Stimulated activated memory B cell treated with anti-CD40 and anti-IgM and Interleukin-4, amounts not matched to agents 10 μg/mL and 1 μg/mL and 100 μg/mL, for 72 hours (primary cell): Measurements from ENCODE around the gene CAST.

Experiments
- ATAC-seq: fragments of 150-1000 bp; cut with Tn5 transposase; 2 replicates; pipeline ENCODE4 v1.10.0; 2021
- H3K27ac Mint-ChIP-seq: one replicate; pipeline ENCODE4 v1.8.0; 2022; ENCODE audit warnings: mild to moderate bottlenecking, mixed read lengths
- H3K27me3 Mint-ChIP-seq: one replicate; pipeline ENCODE4 v1.8.0; 2022; ENCODE audit warnings: mixed read lengths
- H3K36me3 Mint-ChIP-seq: one replicate; pipeline ENCODE4 v1.8.0; 2022; ENCODE audit warnings: mixed read lengths
- H3K4me1 Mint-ChIP-seq: one replicate; pipeline ENCODE4 v1.8.0; 2022; ENCODE audit warnings: mixed read lengths
- H3K4me3 Mint-ChIP-seq: one replicate; pipeline ENCODE4 v1.8.0; 2022; ENCODE audit warnings: mild to moderate bottlenecking, moderate library complexity, mixed read lengths
- H3K9me3 Mint-ChIP-seq: one replicate; pipeline ENCODE4 v1.8.0; 2022; ENCODE audit warnings: mixed read lengths

CAST gene

DNA sequence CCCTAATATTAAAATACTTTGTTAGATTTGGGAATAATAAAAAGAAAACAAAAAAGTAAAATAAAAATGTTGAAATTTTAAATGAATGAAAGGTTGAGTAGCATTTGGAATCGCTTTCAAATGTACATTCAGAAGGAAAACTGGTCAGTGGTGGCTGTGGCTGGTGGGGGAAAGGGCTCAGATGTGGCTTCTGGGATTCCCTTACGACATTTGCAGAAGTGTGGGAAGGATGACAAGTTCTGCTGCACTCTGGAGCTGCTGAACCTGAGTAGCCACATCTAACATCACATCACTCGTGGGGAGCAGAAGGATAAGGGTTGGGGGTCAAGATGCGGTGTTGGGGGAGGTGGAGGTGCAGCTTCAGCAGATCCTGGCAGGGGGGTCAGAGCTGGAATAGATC lies 25.6 kb upstream of the CAST start:
- no peaks in the 10 kb centered on the region for H3K36me3 Mint-ChIP-seq
- no peak for ATAC-seq
- no peak overlapping the region for H3K27ac Mint-ChIP-seq
- peaks cover 24% of the 10 kb centered on the region for H3K27me3 Mint-ChIP-seq
- no peak overlapping the region for H3K4me3 Mint-ChIP-seq
- no peaks in the 10 kb centered on the region for H3K4me1 Mint-ChIP-seq
- no peaks in the 10 kb centered on the region for H3K9me3 Mint-ChIP-seq

DNA sequence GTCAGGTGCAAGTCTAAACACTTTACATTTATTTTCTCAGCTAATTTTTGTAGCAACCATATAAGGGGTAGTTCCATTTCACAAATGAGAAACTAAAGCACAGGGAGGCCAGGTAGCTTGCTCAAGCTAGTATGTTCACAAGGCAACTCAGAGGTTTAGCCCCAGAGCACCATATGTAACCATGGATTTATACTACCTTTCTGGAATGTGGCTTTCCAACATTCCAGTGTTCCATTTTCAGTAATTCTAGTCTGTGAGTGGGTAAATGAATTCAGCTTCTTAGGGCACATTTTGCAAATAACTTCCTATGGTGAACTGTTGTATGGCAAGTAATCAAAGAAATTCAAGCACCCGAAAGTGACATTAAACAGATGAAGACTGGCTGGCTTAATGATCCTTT lies 25.0 kb upstream of the CAST start:
- ATAC-seq: no peak
- no peak overlapping the region for H3K4me3 Mint-ChIP-seq
- no peaks in the 10 kb centered on the region for H3K36me3 Mint-ChIP-seq
- H3K27me3 Mint-ChIP-seq: peaks cover 25% of the 10 kb centered on the region
- H3K9me3 Mint-ChIP-seq: no peaks in the 10 kb centered on the region
- no peak overlapping the region for H3K27ac Mint-ChIP-seq
- H3K4me1 Mint-ChIP-seq: no peaks in the 10 kb centered on the region

DNA sequence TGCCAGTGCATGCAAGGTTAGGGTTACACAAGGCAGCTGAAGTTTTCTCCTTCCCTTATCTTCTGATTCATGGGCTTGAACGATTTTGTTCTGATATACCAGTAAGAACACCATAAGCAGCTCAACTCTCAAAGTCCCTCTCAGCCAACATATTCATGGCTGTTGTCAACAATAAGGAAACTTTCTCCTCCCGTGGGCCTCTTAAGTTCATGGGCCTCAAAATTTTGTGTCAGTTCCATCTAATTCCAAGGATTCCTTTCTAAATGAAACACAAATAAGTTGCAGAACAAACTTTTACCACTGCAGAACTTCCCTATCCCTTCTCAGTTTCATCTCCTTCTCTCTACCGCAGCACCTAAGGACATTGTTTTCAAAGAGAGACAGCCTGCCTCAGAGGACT lies 23.6 kb upstream of the CAST start:
- Mint-ChIP-seq H3K27me3 (peaks cover 23% of the 10 kb centered on the region), H3K4me3 (no peak overlapping the region), H3K27ac (no peak overlapping the region), H3K4me1 (no peaks in the 10 kb centered on the region), H3K36me3 (no peaks in the 10 kb centered on the region), H3K9me3 (no peaks in the 10 kb centered on the region)
- no peak for ATAC-seq

DNA sequence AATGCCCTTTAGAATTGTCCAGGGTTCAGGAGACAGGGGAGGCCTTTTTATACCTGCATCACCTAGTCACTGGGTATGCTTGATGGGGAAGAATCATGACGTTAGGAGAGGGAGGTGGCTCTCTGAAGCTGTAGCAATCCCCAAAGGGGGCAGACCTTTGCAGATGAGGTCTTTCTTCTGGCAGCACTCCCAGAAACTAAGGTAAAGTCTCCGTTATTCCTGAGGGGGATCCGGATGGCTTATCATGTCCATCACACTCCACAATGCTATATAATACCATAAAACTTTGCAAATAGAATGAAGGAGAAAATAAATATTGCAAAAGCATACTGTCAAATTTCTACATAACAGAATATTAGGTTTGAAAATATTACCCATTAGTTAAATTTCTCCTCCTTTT lies 21.5 kb upstream of the CAST start:
- H3K4me3 Mint-ChIP-seq: no peak overlapping the region
- no peaks in the 10 kb centered on the region for H3K4me1 Mint-ChIP-seq
- no peaks in the 10 kb centered on the region for H3K36me3 Mint-ChIP-seq
- ATAC-seq: no peak
- H3K27me3 Mint-ChIP-seq: peaks cover 6% of the 10 kb centered on the region
- H3K9me3 Mint-ChIP-seq: no peaks in the 10 kb centered on the region
- no peak overlapping the region for H3K27ac Mint-ChIP-seq

DNA sequence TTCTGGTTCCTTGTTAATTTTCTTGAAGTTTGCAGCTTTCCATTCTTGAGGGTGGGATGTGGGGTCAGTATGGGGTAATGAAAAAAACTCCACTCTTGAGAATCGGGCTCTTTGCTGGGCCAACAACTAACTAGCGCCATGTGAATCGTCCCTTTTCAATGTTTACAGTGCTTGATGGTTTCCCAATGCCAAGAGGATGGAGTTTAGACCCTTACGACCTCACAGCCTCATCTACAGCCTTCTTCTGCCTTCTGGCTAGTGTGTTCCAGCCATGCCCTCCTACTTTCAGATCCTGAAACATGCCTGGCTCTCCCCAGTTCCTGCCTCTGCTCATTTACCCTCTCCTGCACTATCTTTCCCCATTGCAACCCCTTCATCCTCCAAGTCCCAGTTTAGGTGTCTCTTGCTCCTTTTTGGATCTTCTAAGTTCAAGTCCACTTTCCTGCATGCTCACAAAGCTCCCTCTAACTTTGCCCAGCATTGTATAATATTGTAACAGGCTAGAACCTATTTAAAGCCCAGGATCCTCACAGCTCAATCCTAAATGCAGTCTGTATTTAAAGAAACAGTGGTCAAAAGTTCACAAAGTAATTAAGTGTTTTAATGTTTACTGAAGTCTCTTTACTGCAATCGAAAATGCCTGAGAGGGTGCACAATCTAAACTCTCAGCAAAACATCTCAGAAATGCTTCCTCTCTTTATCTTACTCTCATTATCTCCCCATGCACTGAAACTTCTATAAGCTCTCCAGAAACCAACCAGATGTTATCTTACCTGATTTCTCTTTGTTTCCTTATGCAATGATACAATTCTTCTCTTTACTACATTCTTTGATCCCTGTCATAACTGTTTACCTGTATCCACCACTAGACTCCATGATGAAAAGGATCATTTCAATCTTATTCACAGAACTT lies 20.6 kb upstream of the CAST start:
- Mint-ChIP-seq H3K9me3 (no peaks in the 10 kb centered on the region), H3K36me3 (no peaks in the 10 kb centered on the region), H3K27me3 (peaks cover 6% of the 10 kb centered on the region), H3K4me1 (no peaks in the 10 kb centered on the region), H3K27ac (no peak overlapping the region), H3K4me3 (no peak overlapping the region)
- ATAC-seq: no peak

DNA sequence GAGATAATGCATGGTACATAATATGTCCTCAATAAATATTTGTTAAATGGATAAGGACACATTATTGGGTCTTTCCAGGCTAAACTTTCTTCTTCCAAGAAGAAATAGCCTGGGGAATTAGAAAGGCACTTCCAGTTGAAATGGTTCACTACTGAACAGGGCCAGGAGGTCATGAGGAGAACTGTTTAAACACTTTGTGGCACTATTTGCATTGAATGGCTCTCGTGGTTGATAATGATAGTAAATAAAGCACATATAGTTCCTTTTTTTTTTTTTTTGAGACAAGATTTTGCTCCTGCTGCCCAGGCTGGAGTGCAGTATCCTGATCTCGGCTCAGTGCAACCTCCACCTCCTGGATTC lies 19.9 kb upstream of the CAST start:
- no peaks in the 10 kb centered on the region for H3K4me1 Mint-ChIP-seq
- no peak for ATAC-seq
- H3K4me3 Mint-ChIP-seq: no peak overlapping the region
- H3K27ac Mint-ChIP-seq: no peak overlapping the region
- H3K27me3 Mint-ChIP-seq: peaks cover 6% of the 10 kb centered on the region
- H3K9me3 Mint-ChIP-seq: no peaks in the 10 kb centered on the region
- no peaks in the 10 kb centered on the region for H3K36me3 Mint-ChIP-seq

- no peak for ATAC-seq
- Mint-ChIP-seq H3K4me1 (peaks cover 7% of the 10 kb centered on the region), H3K27ac (no peak overlapping the region), H3K4me3 (no peak overlapping the region), H3K9me3 (no peaks in the 10 kb centered on the region), H3K36me3 (no peaks in the 10 kb centered on the region), H3K27me3 (peaks cover 6% of the 10 kb centered on the region)
Observed at GRCh38 chr5:96645091-96645490, 17.1 kb upstream of the CAST start.

- Mint-ChIP-seq H3K9me3 (no peaks in the 10 kb centered on the region), H3K27ac (no peak overlapping the region), H3K4me3 (no peak overlapping the region), H3K4me1 (peaks cover 7% of the 10 kb centered on the region), H3K36me3 (no peaks in the 10 kb centered on the region), H3K27me3 (peaks cover 7% of the 10 kb centered on the region)
- peak; percentile 71 for ATAC-seq
Observed at GRCh38 chr5:96648023-96648422, 14.2 kb upstream of the CAST start.

DNA sequence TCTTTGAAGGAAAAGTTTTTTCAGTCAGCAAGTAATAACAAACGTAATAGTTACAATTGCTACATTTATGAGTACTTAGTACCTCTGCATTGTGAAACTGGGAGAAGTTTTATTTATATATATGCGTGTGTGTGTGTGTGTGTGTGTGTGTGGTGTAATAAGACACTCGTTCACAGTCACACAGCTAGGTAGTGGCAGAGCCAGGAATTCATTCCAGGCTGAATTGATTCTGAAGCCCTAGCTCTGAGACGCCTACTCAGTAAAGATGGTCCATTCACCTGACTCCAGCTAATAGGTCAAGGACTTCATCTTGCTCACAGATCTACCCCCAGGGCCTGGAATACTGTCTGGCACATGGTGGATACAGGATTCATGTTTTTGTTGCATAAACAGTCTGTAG lies 13.6 kb upstream of the CAST start:
- Mint-ChIP-seq H3K4me1 (peaks cover 7% of the 10 kb centered on the region), H3K4me3 (no peak overlapping the region), H3K27me3 (peaks cover 8% of the 10 kb centered on the region), H3K9me3 (no peaks in the 10 kb centered on the region), H3K36me3 (no peaks in the 10 kb centered on the region), H3K27ac (no peak overlapping the region)
- ATAC-seq: no peak

DNA sequence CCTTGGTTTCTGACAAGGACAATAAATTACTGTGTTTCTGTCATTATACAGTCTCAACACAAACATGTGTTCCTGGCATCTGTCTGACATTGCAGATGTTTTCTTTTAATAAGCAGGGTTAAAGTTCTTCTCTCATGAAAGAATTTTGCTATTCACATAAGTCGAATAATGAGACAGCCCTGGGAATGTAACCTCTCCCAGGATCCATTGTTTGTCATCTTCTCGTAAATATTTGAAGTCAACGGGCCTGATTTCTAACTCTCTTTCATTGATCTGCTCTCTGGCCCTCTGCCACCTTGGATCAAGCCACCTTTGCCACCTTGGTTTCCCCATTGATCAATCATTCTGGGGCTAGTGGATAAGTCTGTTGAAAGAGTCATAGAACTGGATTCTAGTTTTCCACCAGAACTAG lies 12.9 kb upstream of the CAST start:
- peaks cover 15% of the 10 kb centered on the region for H3K27me3 Mint-ChIP-seq
- no peak for ATAC-seq
- no peaks in the 10 kb centered on the region for H3K9me3 Mint-ChIP-seq
- no peak overlapping the region for H3K4me3 Mint-ChIP-seq
- H3K36me3 Mint-ChIP-seq: no peaks in the 10 kb centered on the region
- peaks cover 12% of the 10 kb centered on the region for H3K4me1 Mint-ChIP-seq
- no peak overlapping the region for H3K27ac Mint-ChIP-seq

- Mint-ChIP-seq H3K4me1 (peaks cover 15% of the 10 kb centered on the region), H3K27ac (no peak overlapping the region), H3K36me3 (no peaks in the 10 kb centered on the region), H3K9me3 (no peaks in the 10 kb centered on the region), H3K4me3 (no peak overlapping the region), H3K27me3 (peaks cover 21% of the 10 kb centered on the region)
- no peak for ATAC-seq
Observed at GRCh38 chr5:96649681-96650540, 12.3 kb upstream of the CAST start.

GRCh38 chr5:96651047-96651446 lies 11.1 kb upstream of the CAST start:
- Mint-ChIP-seq H3K36me3 (no peaks in the 10 kb centered on the region), H3K27ac (no peak overlapping the region), H3K27me3 (peaks cover 27% of the 10 kb centered on the region), H3K4me1 (peaks cover 15% of the 10 kb centered on the region), H3K4me3 (no peak overlapping the region), H3K9me3 (no peaks in the 10 kb centered on the region)
- peak; percentile 79 for ATAC-seq

- no peak for ATAC-seq
- no peaks in the 10 kb centered on the region for H3K9me3 Mint-ChIP-seq
- peaks cover 26% of the 10 kb centered on the region for H3K4me1 Mint-ChIP-seq
- H3K4me3 Mint-ChIP-seq: no peak overlapping the region
- peaks cover 27% of the 10 kb centered on the region for H3K27me3 Mint-ChIP-seq
- H3K27ac Mint-ChIP-seq: no peak overlapping the region
- H3K36me3 Mint-ChIP-seq: no peaks in the 10 kb centered on the region
Observed at GRCh38 chr5:96651948-96652753, 10.0 kb upstream of the CAST start.

- Mint-ChIP-seq H3K9me3 (no peaks in the 10 kb centered on the region), H3K36me3 (no peaks in the 10 kb centered on the region), H3K27me3 (peaks cover 27% of the 10 kb centered on the region), H3K4me1 (peaks cover 28% of the 10 kb centered on the region), H3K4me3 (no peak overlapping the region), H3K27ac (no peak overlapping the region)
- ATAC-seq: no peak
Observed at GRCh38 chr5:96652769-96653454, 9.3 kb upstream of the CAST start.

DNA sequence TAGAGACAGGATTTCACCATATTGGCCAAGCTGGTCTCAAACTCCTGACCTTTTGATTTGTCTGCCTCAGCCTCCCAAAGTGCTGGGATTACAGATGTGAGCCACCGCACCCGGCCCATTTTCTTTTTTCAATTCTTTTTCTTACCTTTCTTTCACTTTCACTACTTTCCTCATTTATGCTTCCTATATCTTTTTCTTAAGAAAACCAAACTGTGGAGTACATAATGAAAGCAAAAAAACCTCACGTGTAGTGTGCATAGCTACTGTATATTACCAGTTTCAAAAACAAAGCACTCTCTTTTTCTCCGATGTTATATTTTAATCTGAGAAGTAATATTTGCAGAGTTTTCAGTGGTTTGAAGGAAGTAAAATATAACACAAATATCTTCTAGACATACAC lies 8.0 kb upstream of the CAST start:
- Mint-ChIP-seq H3K27ac (peak overlapping the region; percentile 61), H3K27me3 (peaks cover 27% of the 10 kb centered on the region), H3K36me3 (no peaks in the 10 kb centered on the region), H3K9me3 (no peaks in the 10 kb centered on the region), H3K4me3 (peak overlapping the region; percentile 31), H3K4me1 (peaks cover 23% of the 10 kb centered on the region)
- ATAC-seq: no peak
